ENCODE data around the gene PTGER1. TPM values are rescaled to one million over a fixed set of nuclear protein-coding genes. Genes with fewer than 3 reads are reported as not detected.

PTGER1 gene
- total and polyA plus RNA-seq, 2 of the 4 experiments (the other 2 are of a cell fraction), result 0.54 to 0.60 TPM

DNA sequence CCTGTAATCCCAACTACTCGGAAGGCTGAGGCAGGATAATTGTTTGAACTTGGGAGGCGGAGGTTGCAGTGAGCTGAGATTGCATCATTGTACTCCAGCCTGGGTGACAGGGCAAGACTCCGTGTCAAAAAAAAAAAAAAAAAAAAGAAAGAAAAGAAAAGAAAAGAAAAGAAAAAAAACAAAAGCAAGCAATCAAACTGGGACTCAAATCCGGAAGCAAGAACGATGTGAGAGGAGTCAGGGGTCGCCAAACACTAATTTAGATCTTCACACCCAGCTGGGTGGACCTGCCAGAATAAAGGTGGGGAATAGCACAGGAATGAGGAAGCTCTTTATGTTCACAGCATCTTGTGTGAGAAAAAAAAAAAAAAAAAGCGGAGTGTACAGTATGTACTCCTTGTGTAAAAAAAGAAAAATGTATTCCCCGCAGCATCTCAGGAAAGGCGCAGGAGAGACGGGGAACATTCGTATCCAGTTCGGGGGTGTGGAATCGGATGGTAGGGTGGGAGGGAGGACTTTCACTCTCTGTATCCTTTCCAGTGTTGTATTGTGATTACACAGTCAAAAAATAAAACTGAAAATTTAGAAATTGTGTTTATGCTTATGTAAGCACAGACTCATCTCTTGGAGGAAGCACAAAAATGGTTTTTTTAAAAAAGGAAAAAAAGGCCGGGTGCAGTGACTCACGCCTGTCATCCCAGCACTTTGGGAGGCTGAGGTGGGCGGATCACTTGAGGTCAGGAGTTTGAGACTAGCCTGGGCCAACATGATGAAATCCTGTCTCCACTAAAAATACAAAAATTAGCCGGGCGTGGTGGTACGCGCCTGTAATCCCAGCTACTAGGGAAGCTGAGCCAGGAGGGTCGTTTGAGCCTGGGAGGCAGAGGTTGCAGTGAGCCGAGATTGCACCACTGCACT lies 35.4 kb upstream of the PTGER1 start:
- H2BK20ac ChIP-seq (ENCODE audit: low read depth, low read length), result peak overlapping the region; percentile 67
- peak overlapping the region; percentile 95 for H3K4ac ChIP-seq (ENCODE audit: low read depth, low read length)
- TF ChIP-seq RAD21 (IDR thresholded peaks at IDR 0.05; ENCODE audit: low read length), result no peak
- peak; percentile 81 for TF ChIP-seq MAFK (IDR thresholded peaks at IDR 0.05; ENCODE audit: low read depth, low read length)
- no peak for TF ChIP-seq NFE2L2 (IDR thresholded peaks at IDR 0.05; ENCODE audit: low read depth, low read length)
- TF ChIP-seq CEBPB (IDR thresholded peaks at IDR 0.05; ENCODE audit: low read depth, low read length), result peak; percentile 71
- TF ChIP-seq RCOR1 (IDR thresholded peaks at IDR 0.05; ENCODE audit: insufficient replicate concordance, low read length), result no peak
- TF ChIP-seq FOS (IDR thresholded peaks at IDR 0.05; ENCODE audit: low read depth, low read length), result peak; percentile 78
- TF ChIP-seq MAZ (IDR thresholded peaks at IDR 0.05; ENCODE audit: borderline replicate concordance, low read depth, low read length), result no peak
- no peak for TF ChIP-seq MXI1 (IDR thresholded peaks at IDR 0.05; ENCODE audit: borderline replicate concordance, low read depth, low read length)
- peak; percentile 52 for TF ChIP-seq BHLHE40 (IDR thresholded peaks at IDR 0.05; ENCODE audit: low read depth, low read length)
- peak overlapping the region; percentile 69; the same call in 2 of the 3 replicates for H2BK15ac ChIP-seq (ENCODE audit: low read depth, low read length)
- peak overlapping the region; percentile 71; the same call in 1 of the 2 replicates for H3K56ac ChIP-seq (ENCODE audit: extremely low read depth, insufficient read depth, low read length)
- DNase-seq, result peak; percentile 86
- no TSS peak for BruUV-seq (replicated peaks)
- in situ Hi-C loops (cut with MboI; ENCODE audit: low sequenced_read_pairs) (no loop called here), intact Hi-C loops (cut with micrococcal nuclease) (no loop called here), dilution Hi-C loops (cut with HindIII; ENCODE audit: low sequenced_read_pairs, unreplicated experiment) (no loop called here)
- H3K27me3 ChIP-seq (ENCODE audit: control insufficient read depth, insufficient read depth, low read length), result no peaks in the 10 kb centered on the region
- H4K8ac ChIP-seq (ENCODE audit: low read depth in 2 of 2, low read length in 2 of 2), result peak overlapping the region; percentile 30 to 84; a peak in 2 of 4 replicates
- H2BK5ac ChIP-seq (ENCODE audit: low read depth, low read length, poor library complexity, severe bottlenecking), result peak overlapping the region; percentile 59
- 0 out of 2 replicates have a peak overlapping the region, but pooled peaks have one; percentile 19 for H3K18ac ChIP-seq (ENCODE audit: low read depth, low read length)
- ChIA-PET POLR2A (ENCODE audit: unreplicated experiment) (interaction anchor here (0.6 kb wide), 1 partner anchor 663 kb away, joined by 3 read pairs; no protein-coding TSS in a partner anchor), CTCF (no interaction called here)
- WGBS, 2 experiments (ENCODE audit: extremely low coverage in 2 of 2, insufficient read length in 1 of 2), result 29% methylated on average over 5 of the region's 22 CpGs; no CpG with 5 or more reads in 1 of the 2 experiments
- peak overlapping the region; percentile 68; the same call in 1 of the 2 replicates for H3K23ac ChIP-seq (ENCODE audit: low read depth, low read length)
- peak overlapping the region; percentile 93 for H2AK9ac ChIP-seq (replicated peaks; ENCODE audit: low read depth, low read length, poor library complexity)
- H3K36me3 ChIP-seq (ENCODE audit: control insufficient read depth, insufficient read depth, low read length), result peaks cover 14% of the 10 kb centered on the region
- no peak overlapping the region for H3K9ac ChIP-seq (ENCODE audit: low read depth, low read length)
- no peaks in the 10 kb centered on the region for H3K9me3 ChIP-seq (ENCODE audit: control insufficient read depth, insufficient read depth, low read length)
- no peak overlapping the region for H3K4me3 ChIP-seq (ENCODE audit: insufficient read depth, low read depth, low read length)
- no peak overlapping the region for H4K5ac ChIP-seq (ENCODE audit: low read depth, low read length)
- peak overlapping the region; percentile 78 for H2BK120ac ChIP-seq (ENCODE audit: low read depth, low read length)
- H3K4me1 ChIP-seq (ENCODE audit: control insufficient read depth, insufficient read depth, low read length), result peaks cover 17% of the 10 kb centered on the region
- peak overlapping the region; percentile 58 for H3K4me2 ChIP-seq (ENCODE audit: low read depth, low read length)
- H3K27ac ChIP-seq (ENCODE audit: insufficient read depth, low read length), result peak overlapping the region; percentile 55; the same call in 1 of the 2 replicates
- H4K91ac ChIP-seq (ENCODE audit: insufficient read depth, low read depth, low read length), result peak overlapping the region; percentile 81
- peaks cover 17% of the 10 kb centered on the region for H3K9me1 ChIP-seq (ENCODE audit: insufficient read depth, low read length)
- H3K79me1 ChIP-seq (ENCODE audit: low read depth in 1 of 2, low read length in 2 of 2), result peaks cover 17 to 40% of the 10 kb centered on the region in 2 experiments
- peaks cover 22% of the 10 kb centered on the region for H4K20me1 ChIP-seq (ENCODE audit: insufficient read depth, low read length)
- ATAC-seq (ENCODE audit: low read depth), result peak; percentile 60
- peak overlapping the region; percentile 63 for H2AFZ ChIP-seq (replicated peaks; ENCODE audit: low read length, poor library complexity)
- H2AK5ac ChIP-seq (ENCODE audit: low read depth, low read length), result peak overlapping the region; percentile 94; the same call in 1 of the 2 replicates
- H3K14ac ChIP-seq (replicated peaks; ENCODE audit: low read depth, low read length), result peak overlapping the region; percentile 90
